DMS53 (cell line): ENCODE results near the gene LY86.

Experiments
- DNase-seq: peaks from one replicate; lab custom pipeline; 2025; lab: John Stamatoyannopoulos, UW

The LY86 gene

GRCh38 chr6:6570929-6571671 is 17.4 kb upstream of the LY86 start:
- DNase-seq: no peak

GRCh38 chr6:6575143-6575542 is 13.4 kb upstream of the LY86 start:
- no peak for DNase-seq

DNA sequence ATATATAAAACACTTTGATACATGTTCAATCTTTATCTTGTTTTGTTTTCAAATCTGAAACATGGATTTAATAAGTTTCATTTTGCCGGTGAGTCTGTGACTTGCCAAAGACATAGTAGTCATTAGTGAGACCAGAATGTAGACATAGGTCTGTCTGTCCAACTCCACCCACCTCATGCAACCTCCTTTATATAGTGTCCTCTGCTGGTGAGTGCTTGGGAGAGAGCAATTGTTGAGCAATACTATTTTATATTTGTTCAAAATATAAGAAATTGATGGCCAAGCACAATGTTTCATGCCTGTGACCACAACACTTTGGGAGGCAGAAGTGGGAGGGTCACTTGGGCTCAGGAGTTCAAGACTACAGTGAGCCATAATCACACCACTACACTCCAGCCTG is 10.8 kb upstream of the LY86 start:
- no peak for DNase-seq

DNA sequence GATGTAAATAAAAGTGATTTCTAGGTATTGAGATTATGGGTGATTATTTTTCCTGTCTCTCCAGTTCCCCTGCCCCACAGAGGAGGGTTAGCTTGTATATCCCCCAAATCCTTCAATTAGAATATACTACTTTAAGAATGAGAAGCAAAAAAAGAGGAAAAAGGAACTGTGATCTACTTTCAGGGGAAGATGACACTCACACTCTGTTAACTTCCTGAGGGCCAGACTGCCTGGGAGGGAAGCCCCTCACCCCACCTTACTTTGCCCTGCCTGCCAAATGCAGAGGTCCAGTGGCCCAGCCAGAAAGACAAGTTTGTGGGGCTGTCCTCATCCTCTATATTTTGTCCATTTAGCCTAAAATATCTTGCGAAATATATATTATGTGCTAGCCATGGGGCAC is 9.2 kb upstream of the LY86 start:
- DNase-seq: no peak

- DNase-seq: no peak
Measured at GRCh38 chr6:6580225-6580856, 8.2 kb upstream of the LY86 start.

DNA sequence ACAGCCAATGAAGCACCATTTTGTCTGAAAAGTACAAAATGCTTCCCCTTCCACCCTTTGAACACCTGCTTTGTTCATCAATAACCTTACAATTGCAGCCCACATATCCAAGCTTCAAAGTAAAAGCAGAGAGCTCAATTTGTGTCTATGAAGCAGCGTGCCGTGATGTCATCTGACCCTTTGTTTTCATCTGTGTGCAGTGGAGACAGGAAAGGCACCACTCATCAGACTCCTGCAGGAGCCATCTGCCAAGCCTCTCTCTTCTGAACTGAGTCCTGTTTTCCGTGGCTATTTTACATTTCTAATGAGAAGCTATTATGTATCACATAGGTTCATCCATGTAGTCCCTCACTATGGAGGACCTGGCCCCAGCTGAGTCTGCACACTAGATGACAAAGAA is 7.5 kb upstream of the LY86 start:
- DNase-seq: peak; percentile 13

DNA sequence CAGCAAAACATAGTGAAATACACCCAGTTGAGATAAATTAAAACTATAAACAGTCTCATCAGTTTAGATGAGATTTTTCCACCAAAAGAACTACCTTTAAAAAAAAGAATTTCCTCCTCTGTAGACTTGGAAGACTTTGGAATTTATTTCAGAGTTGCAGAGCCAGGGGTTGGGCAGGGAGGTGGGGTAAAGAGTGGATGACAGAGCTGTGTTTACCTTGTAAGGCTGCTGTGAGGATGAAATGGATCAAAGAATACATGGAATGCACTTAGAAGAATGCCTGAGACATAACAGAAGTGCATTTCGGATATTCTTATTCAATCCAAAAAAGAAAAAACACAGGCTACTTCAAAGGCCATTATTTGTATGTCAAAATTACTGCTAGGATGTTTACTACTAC is 6.4 kb upstream of the LY86 start:
- DNase-seq: no peak

- peak; percentile 31 for DNase-seq
Measured at GRCh38 chr6:6583836-6584235, 4.7 kb upstream of the LY86 start.

- DNase-seq: no peak
Measured at GRCh38 chr6:6584310-6585002, 4.1 kb upstream of the LY86 start.

DNA sequence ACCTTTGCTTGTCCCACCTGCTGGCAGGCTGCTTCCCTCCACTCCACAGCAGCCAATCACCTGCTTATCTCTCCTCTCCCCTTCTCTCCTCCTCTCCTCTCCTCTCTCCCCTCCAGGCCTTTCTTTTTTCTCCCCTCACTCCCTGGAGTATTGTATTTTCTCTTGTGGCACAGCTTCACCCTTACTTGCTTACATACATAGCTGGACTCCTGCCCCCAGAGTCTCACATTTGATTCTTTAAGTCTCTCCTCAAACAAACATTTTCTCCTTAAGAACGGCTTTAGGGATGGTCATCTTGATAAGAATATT is 3.6 kb upstream of the LY86 start:
- DNase-seq: no peak

DNA sequence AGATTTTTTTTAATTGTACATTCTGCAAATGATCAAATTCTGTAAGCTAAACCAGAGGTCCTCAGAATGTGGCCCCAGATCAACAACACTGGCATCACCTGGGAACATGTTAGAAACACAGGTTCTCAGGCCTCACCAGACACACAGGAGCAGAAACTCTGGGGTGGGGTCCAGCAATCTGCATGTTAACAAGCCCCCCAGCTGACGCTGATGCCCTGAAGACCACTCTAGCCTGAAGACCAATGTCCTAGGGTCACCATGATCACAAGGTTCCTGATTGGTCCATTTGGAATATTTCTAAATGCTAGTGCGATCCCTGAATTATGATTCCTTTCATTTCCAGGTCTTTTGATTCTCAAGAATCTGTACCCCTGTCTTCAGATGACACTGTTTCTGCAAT is 2.4 kb upstream of the LY86 start:
- DNase-seq: no peak

GRCh38 chr6:6586671-6587526 is 1.6 kb upstream of the LY86 start:
- no peak for DNase-seq

GRCh38 chr6:6587696-6588063 is 840 bp upstream of the LY86 start:
- no peak for DNase-seq

DNA sequence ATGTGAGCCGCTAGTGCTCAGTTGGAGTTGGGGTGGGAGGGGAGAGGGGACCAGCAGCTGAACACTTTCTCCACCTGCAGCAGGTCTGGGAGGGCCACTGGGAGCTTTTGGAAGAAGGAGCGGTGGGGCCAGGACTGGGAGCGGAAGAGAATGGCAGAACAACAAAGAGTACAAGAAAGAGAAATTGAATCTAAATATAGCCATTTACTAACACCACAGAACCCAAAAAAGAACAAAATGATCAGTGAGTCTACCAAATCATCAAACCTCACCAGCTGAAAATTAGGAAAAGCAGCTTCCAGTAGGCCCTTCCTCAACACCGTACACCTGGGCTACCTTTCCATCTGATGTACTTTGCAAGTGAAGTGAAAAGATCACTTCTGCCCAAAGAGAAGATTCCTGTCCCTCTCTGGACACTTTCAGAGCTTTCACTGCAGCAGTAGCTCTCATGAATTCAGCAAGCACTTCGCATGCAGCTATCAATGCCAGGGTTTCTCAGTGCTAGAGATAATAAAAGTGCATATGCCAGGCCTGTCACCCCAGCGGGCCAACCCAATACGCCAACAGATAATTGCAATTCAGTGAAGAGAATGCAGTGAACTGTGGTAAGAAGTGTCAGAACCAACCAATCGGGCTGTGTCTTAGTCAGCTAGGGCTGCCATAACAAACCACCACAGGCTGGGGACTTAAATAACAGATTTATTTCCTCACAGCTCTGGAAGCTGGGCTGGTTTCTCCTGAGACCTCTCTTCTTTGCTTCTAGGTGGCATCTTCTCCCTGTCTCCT is 597 bp downstream of the LY86 start:
- no peak for DNase-seq

DNA sequence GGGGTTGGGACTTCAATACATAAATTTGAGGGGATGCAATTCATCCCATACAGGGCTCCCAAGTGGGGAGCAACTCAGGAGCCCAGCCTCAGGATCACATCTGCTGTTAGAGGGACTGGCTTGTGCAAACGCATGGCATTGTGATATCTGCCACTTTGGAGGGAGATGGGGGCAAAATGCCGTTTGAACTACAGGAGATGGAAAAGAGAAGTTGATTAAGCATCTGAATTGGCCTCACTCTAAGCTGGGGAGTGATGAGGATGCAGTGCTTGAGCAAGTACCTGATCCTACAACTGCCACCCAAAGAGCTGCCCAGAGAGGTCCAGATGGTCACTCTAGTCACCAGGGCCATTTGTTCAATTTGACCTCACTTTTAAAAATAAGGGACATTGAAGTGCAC is 2.0 kb downstream of the LY86 start:
- DNase-seq: no peak

- DNase-seq: no peak
Measured at GRCh38 chr6:6591778-6592465, 3.4 kb downstream of the LY86 start.

DNA sequence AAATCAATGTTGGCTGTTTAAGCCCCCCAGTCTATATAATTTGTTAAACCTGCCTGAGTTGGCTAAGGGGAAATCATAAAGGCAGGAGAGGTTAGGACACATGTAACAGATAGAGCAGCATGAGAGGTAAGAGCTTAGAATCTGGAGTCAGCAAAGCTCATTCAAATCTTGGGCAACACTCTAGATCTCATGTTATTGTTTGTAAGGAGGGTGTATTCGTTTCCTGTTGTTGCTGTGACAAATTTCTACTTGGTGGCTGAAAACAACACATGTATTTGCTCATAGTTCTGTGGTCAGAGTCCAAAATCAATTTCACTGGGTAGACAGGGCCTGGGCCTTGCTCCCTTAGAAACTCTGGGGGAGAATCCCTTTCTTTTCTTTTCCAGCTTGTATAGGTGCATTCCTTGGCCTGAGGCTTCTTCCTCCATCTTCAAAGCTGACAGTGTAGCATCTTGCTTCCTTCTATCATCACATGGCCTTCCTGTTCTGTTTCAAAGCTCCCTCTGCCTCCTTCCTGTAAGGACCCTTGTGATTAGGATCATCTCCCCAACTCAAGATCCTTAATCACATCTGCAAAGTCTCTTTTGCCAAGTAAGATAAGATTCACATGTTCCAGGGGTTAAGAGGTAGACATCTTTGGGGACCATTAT is 4.4 kb downstream of the LY86 start:
- DNase-seq: no peak

- no peak for DNase-seq
Measured at GRCh38 chr6:6593867-6594468, 5.4 kb downstream of the LY86 start.

GRCh38 chr6:6595025-6595424 is 6.5 kb downstream of the LY86 start:
- no peak for DNase-seq

DNA sequence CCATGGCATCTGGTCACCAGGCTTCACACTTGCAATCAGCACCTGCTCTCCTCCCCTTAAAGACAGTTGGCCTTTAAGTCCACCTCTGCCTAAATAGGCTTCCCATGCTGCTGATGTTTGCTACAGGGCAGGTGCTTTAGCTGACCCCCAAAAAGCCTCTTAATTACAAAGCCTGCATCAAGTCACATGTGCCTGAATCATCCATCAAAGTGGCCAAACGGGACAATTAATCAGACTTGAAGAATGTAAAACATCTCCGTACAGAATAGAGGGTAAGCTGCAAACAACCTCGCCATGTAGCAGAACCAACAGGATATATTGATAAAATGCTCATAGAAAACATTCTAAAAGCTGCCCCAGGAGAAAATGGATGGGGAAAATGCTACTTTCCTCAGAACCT is 7.4 kb downstream of the LY86 start:
- no peak for DNase-seq
